ENCODE results near the gene ANXA2R. TPM values are rescaled to one million over a fixed set of nuclear protein-coding genes. Genes with fewer than 3 reads are reported as not detected.

ANXA2R gene
- total RNA-seq, 2 donors from 2014 or later, result 2.4 to 6.2 TPM

Other genes with a start within 250 kb of the ANXA2R start
- gene SELENOP, start 228.4 kb downstream of the ANXA2R start, total RNA-seq, result not detected
- 10 to 100 TPM; 34.3 to 43.6 TPM for gene ZNF131, start 80.6 kb upstream of the ANXA2R start, total RNA-seq
- 1 to 10 TPM; 1.7 to 4.3 TPM for gene NIM1K, start 151.9 kb upstream of the ANXA2R start, total RNA-seq